ENCODE results near the gene GNPTG. TPM values are rescaled to one million over a fixed set of nuclear protein-coding genes. Genes with fewer than 3 reads are reported as not detected.

Gene GNPTG
- total and polyA plus RNA-seq, 2 of the 13 experiments (the other 11 are each of a cell fraction or from before 2014, with no cell fraction given) = 22.7 to 71.1 TPM

DNA sequence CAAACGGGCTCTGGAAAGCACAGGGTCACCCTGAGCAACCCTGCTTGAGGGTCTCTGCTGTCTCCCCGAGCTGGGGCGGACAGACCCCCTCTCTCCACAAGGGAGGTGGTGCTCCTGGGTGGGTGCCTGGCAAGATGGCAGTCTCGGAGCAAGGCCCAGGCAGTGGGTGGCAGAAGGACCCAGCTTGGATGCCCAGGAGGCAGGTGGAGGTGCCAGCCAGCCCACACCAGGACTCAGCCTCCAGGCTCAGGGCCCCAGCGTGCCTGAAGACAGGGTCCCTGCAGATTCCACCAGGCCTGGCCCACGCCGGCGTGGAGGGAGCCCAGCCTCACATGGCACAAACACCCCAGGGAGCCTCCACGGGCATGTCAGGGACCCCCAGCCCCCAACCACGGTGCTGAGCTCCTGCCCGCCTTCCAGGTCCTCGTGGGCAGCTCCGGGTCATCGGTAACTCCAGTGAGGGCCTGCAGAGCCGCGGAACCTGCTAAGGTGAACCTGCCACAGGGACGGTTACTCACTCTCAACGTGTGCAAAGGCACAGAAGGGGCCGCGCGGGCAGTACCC is 42.0 kb downstream of the GNPTG start (continued):
- TF ChIP-seq PRDM15 (CRISPR knock-in tag; IDR thresholded peaks at IDR 0.05) = no peak
- TF ChIP-seq SMARCE1 (IDR thresholded peaks at IDR 0.05; ENCODE audit: borderline replicate concordance) = no peak

- POLR2A ChIA-PET = no interaction called here
- Histone ChIP-seq H3K79me2 (ENCODE audit: insufficient read depth, low read length) (no peaks in the 10 kb centered on the region), H3K4me2 (ENCODE audit: low read depth, low read length) (no peak overlapping the region), H3K9me3 (ENCODE audit: low read length) (no peaks in the 10 kb centered on the region), H3K4me1 (ENCODE audit: insufficient read depth, low read length) (no peaks in the 10 kb centered on the region), H3K9ac (ENCODE audit: insufficient read depth, low read depth, low read length) (no peak overlapping the region), H3K27me3 (ENCODE audit: control insufficient read depth in 1 of 2, insufficient read depth in 2 of 2, low read length in 2 of 2) (no peaks in the 10 kb centered on the region), H4K20me1 (ENCODE audit: insufficient read depth, low read length) (no peaks in the 10 kb centered on the region), H2AFZ (ENCODE audit: low read length) (no peak overlapping the region), H3K27ac (ENCODE audit: extremely low read length, insufficient read depth, low read length) (no peak overlapping the region), H3K4me3 (replicated peaks in 1 of 3; ENCODE audit: insufficient read depth in 1 of 3, low read depth in 2 of 3, low read length in 3 of 3) (no peak overlapping the region), H3K36me3 (replicated peaks in 1 of 2; ENCODE audit: control insufficient read depth in 1 of 2, insufficient read depth in 2 of 2, low read length in 2 of 2) (peaks cover 4% of the 10 kb centered on the region in 2 experiments; a peak in 3 of 5 replicates)
- BruUV-seq (replicated peaks) = no TSS peak
- no peak for FAIRE-seq
- no peak for ATAC-seq
- TF ChIP-seq NR2F2 (IDR thresholded peaks at IDR 0.05; ENCODE audit: borderline replicate concordance, low read depth) = no peak
- TF ChIP-seq FOXC1 (CRISPR knock-in tag; IDR thresholded peaks at IDR 0.05; ENCODE audit: borderline replicate concordance) = no peak
- no peak for TF ChIP-seq AGO1 (IDR thresholded peaks at IDR 0.05; ENCODE audit: low read depth, low read length, poor library complexity, severe bottlenecking)
- 0 out of 2 replicates have a peak, but pooled peaks have one; percentile 70 for TF ChIP-seq ZKSCAN8 (CRISPR knock-in tag; IDR thresholded peaks at IDR 0.05; ENCODE audit: borderline replicate concordance)
- TF ChIP-seq ZBTB42 (CRISPR knock-in tag; IDR thresholded peaks at IDR 0.05) = no peak
- TF ChIP-seq THAP8 (CRISPR knock-in tag; IDR thresholded peaks at IDR 0.05; ENCODE audit: borderline replicate concordance) = no peak
- TF ChIP-seq ZNF33A (CRISPR knock-in tag; IDR thresholded peaks at IDR 0.05; ENCODE audit: borderline replicate concordance) = no peak
- no peak for DNase-seq (ENCODE audit: low spot score)
- CTCF ChIA-PET (ENCODE audit: low intra/inter-chr PET ratio, low total read pairs) = no interaction called here
- in situ Hi-C loops (cut with HindIII; ENCODE audit: extremely low pct_ligation_motif_present, low pct_unique_long_range_greater_than_20kb) (no loop called here), intact Hi-C loops (cut with micrococcal nuclease; ENCODE audit: unreplicated experiment) (no loop called here)
- WGBS (ENCODE audit: low lambda C conversion rate) = 93% methylated on average over 14 of the region's 19 CpGs
Observed at GRCh38 chr16:1394367-1394951, 42.7 kb downstream of the GNPTG start.
